Astrocyte (in vitro differentiated cells and primary cell): ENCODE data around the gene TSPAN33. TPM values are rescaled to one million over a fixed set of nuclear protein-coding genes. Genes with fewer than 3 reads are reported as not detected.
"Not testable (repeated sequence)": the region's sequence is repeated elsewhere in the genome, so short reads cannot be mapped to it uniquely, and the experiment has no call there.

ENCODE experiments used
- DNase-seq: peaks from one replicate; pipeline ENCODE4 v3.0.0-alpha.2; 2010; ENCODE audit warnings: low read depth
- FAIRE-seq: peaks from 2 replicates; lab custom pipeline; 2011; peaks lifted over from hg19 to GRCh38; lab: Jason Lieb, UNC
- H2AFZ ChIP-seq: 2 replicates; pipeline ENCODE4 v1.6.0; 2012; ENCODE audit warnings: low read depth, low read length, inconsistent platforms
- H3K27ac ChIP-seq: 2 replicates; pipeline ENCODE4 v1.5.1; 2011; ENCODE audit warnings: low read depth, low read length, inconsistent platforms
- H3K27me3 ChIP-seq: 2 replicates; pipeline ENCODE4 v1.6.0; 2011; ENCODE audit warnings: low read length, inconsistent platforms; ENCODE audit not compliant: insufficient read depth
- H3K36me3 ChIP-seq: 2 replicates; pipeline ENCODE4 v1.5.1; 2011; ENCODE audit warnings: low read length, inconsistent platforms; ENCODE audit not compliant: insufficient read depth
- H3K4me1 ChIP-seq: 2 replicates; pipeline ENCODE4 v1.5.1; 2011; ENCODE audit warnings: low read length, inconsistent platforms; ENCODE audit not compliant: insufficient read depth
- H3K4me2 ChIP-seq: 2 replicates; pipeline ENCODE4 v1.6.0; 2012; ENCODE audit warnings: low read length, inconsistent platforms
- H3K4me3 ChIP-seq: 2 replicates; pipeline ENCODE4 v1.5.1; 2011; ENCODE audit warnings: low read depth, mild to moderate bottlenecking, low read length, inconsistent platforms; ENCODE audit not compliant: insufficient read depth
- H3K79me2 ChIP-seq: 2 replicates; pipeline ENCODE4 v1.6.0; 2012; ENCODE audit warnings: mild to moderate bottlenecking, low read length, inconsistent platforms; ENCODE audit not compliant: insufficient read depth
- H3K9ac ChIP-seq: 2 replicates; pipeline ENCODE4 v1.6.0; 2012; ENCODE audit warnings: mild to moderate bottlenecking, low read length, inconsistent platforms
- H3K9me3 ChIP-seq: 2 replicates; pipeline ENCODE4 v1.5.1; 2012; ENCODE audit warnings: low read depth, mild to moderate bottlenecking, low read length, inconsistent platforms; ENCODE audit not compliant: insufficient read depth
- H4K20me1 ChIP-seq: 2 replicates; pipeline ENCODE4 v1.6.0; 2012; ENCODE audit warnings: low read length, inconsistent platforms; ENCODE audit not compliant: insufficient read depth
- H3K27ac Mint-ChIP-seq: one replicate; pipeline ENCODE4 v1.8.0; 2021; ENCODE audit warnings: mild to moderate bottlenecking, mixed read lengths; ENCODE audit not compliant: unreplicated experiment
- H3K27me3 Mint-ChIP-seq: one replicate; pipeline ENCODE4 v1.8.0; 2021; ENCODE audit warnings: low read depth, mixed read lengths; ENCODE audit not compliant: unreplicated experiment
- H3K36me3 Mint-ChIP-seq: one replicate; pipeline ENCODE4 v1.8.0; 2021; ENCODE audit warnings: low read depth, mixed read lengths; ENCODE audit not compliant: unreplicated experiment
- H3K4me1 Mint-ChIP-seq: one replicate; pipeline ENCODE4 v1.8.0; 2021; ENCODE audit warnings: low read depth, mixed read lengths; ENCODE audit not compliant: unreplicated experiment
- H3K4me3 Mint-ChIP-seq: one replicate; pipeline ENCODE4 v1.8.0; 2021; ENCODE audit warnings: mild to moderate bottlenecking, moderate library complexity, mixed read lengths; ENCODE audit not compliant: unreplicated experiment
- H3K9me3 Mint-ChIP-seq: one replicate; pipeline ENCODE4 v1.8.0; 2021; ENCODE audit warnings: mild to moderate bottlenecking, mixed read lengths; ENCODE audit not compliant: unreplicated experiment
- EZH2 ChIP-seq: IDR thresholded peaks from 2 replicates; pipeline ENCODE4 v1.6.1; 2012; ENCODE audit warnings: mild to moderate bottlenecking, low read length, inconsistent platforms; ENCODE audit not compliant: insufficient read depth
- total RNA-seq: library from RNA; stranded (reverse); gene quantifications from 2 replicates; pipeline ENCODE4 v1.2.1, GENCODE V29; 2021
- TF ChIP-seq, protein P1 (sequence below): IDR thresholded peaks from 2 replicates; pipeline ENCODE4 v1.5.1; 2011; ENCODE audit warnings: low read depth, mild to moderate bottlenecking, inconsistent platforms, low read length, moderate library complexity; ENCODE audit not compliant: insufficient read depth

Gene TSPAN33
- total RNA-seq, 1 donor from 2014 or later, result 6.5 TPM

DNA sequence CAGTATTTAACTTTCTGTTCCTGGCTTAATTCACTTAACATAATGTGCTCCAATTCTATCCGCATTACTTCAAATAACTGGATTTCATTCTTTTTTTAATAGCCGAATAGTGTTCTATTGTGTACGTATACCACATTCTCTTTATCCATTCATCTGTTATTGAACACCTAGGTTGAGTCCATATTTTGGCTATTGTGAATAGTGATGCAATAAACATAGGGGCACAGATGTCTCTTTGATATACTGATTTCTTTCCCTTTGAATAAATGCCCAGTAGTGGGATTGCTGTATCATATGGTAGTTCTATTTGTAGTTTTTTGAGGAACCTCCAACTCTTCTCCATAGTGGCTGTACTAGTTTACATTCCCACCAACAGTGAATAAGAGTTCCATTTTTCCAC is 25.5 kb upstream of the TSPAN33 start:
- Histone ChIP-seq H3K79me2 (no peaks in the 10 kb centered on the region), H3K27ac (no peak overlapping the region), H3K9me3 (peaks cover 8% of the 10 kb centered on the region), H4K20me1 (no peaks in the 10 kb centered on the region), H2AFZ (no peak overlapping the region), H3K27me3 (peaks cover 8% of the 10 kb centered on the region), H3K4me1 (no peaks in the 10 kb centered on the region), H3K4me2 (no peak overlapping the region), H3K36me3 (no peaks in the 10 kb centered on the region), H3K4me3 (no peak overlapping the region), H3K9ac (no peak overlapping the region)
- H3K4me3 Mint-ChIP-seq, result no peak overlapping the region
- FAIRE-seq, result no peak
- no peak for DNase-seq
- no peak overlapping the region for H3K27ac Mint-ChIP-seq
- H3K36me3 Mint-ChIP-seq, result no peaks in the 10 kb centered on the region
- peaks cover 12% of the 10 kb centered on the region for H3K4me1 Mint-ChIP-seq
- no peaks in the 10 kb centered on the region for H3K27me3 Mint-ChIP-seq
- peaks cover 6% of the 10 kb centered on the region for H3K9me3 Mint-ChIP-seq
- TF ChIP-seq, protein P1, sequence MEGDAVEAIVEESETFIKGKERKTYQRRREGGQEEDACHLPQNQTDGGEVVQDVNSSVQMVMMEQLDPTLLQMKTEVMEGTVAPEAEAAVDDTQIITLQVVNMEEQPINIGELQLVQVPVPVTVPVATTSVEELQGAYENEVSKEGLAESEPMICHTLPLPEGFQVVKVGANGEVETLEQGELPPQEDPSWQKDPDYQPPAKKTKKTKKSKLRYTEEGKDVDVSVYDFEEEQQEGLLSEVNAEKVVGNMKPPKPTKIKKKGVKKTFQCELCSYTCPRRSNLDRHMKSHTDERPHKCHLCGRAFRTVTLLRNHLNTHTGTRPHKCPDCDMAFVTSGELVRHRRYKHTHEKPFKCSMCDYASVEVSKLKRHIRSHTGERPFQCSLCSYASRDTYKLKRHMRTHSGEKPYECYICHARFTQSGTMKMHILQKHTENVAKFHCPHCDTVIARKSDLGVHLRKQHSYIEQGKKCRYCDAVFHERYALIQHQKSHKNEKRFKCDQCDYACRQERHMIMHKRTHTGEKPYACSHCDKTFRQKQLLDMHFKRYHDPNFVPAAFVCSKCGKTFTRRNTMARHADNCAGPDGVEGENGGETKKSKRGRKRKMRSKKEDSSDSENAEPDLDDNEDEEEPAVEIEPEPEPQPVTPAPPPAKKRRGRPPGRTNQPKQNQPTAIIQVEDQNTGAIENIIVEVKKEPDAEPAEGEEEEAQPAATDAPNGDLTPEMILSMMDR, result no peak
- no peak for TF ChIP-seq EZH2

DNA sequence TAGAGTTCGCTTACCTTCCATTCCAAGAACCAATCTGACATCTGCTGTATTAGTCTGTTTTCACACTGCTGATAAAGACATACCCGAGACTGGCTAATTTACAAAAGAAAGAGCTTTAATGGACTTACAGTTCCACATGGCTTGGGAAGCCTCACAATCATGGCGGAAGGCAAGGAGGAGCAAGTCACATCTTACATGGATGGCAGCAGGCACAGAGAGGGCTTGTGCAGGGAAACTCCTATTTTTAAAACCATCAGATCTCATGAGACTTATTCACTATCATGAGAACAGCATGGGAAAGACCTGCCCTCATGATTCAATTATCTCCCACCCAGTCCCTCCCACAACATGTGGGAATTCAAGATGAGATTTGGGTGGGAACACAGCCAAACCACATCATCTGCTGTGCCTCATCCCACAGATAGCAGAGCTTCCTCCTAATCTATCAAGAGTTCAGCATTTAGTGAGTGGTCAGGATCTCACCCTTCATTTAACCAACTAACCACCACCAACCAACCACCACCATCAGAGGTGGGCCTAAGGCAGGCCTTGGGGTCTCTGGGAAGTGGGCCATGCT is 22.9 kb upstream of the TSPAN33 start:
- peaks cover 12% of the 10 kb centered on the region for H3K4me1 Mint-ChIP-seq
- not testable (repeated sequence) for H4K20me1 ChIP-seq, H2AFZ ChIP-seq, H3K27ac ChIP-seq, H3K4me3 Mint-ChIP-seq, FAIRE-seq, DNase-seq, H3K4me1 ChIP-seq, H3K27ac Mint-ChIP-seq, H3K36me3 ChIP-seq, H3K4me3 ChIP-seq, H3K36me3 Mint-ChIP-seq, H3K9me3 Mint-ChIP-seq, H3K9ac ChIP-seq, H3K79me2 ChIP-seq, H3K9me3 ChIP-seq, H3K4me2 ChIP-seq
- peaks cover 11% of the 10 kb centered on the region for H3K27me3 ChIP-seq
- peaks cover 10% of the 10 kb centered on the region for H3K27me3 Mint-ChIP-seq

DNA sequence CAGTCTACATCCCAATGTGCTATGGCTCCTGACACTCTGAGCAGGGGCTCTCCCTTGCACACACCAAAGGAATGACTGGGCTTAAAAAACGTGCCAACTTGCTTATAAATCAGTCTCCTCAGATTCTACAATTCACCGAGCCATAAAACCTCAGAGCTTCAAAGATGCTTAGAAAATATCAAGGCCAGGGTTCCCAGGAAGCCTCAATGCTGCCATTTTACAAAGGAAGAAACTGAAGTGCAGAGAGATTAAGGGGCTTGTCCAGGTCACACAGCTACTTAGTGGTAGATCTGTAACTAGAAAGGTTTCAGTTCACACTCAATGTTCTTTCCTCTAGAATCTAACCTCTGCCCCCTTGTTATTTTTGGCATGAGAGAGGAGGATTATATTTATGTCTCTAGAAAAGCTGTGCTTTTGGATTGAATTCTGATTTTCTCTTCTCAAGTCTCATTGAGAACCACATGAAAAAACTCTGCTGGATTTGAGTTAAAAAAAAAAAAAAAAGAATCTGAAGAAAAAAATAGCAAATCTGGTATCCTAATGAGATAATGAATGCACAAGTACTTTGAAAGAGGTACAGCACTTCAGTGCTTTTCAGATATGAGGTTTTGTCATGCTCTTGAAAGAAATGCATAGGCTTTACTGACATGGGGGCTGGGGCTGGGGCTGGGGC is 22.3 kb upstream of the TSPAN33 start:
- no peak for DNase-seq
- Histone ChIP-seq H3K79me2 (no peaks in the 10 kb centered on the region), H3K36me3 (no peaks in the 10 kb centered on the region), H3K27me3 (peaks cover 11% of the 10 kb centered on the region), H3K27ac (no peak overlapping the region), H3K9me3 (peaks cover 8% of the 10 kb centered on the region), H4K20me1 (no peaks in the 10 kb centered on the region), H3K4me3 (no peak overlapping the region), H3K4me1 (no peaks in the 10 kb centered on the region), H2AFZ (no peak overlapping the region), H3K9ac (no peak overlapping the region), H3K4me2 (no peak overlapping the region)
- no peak overlapping the region for H3K27ac Mint-ChIP-seq
- H3K4me3 Mint-ChIP-seq, result peak overlapping the region; percentile 11
- peaks cover 9% of the 10 kb centered on the region for H3K9me3 Mint-ChIP-seq
- H3K27me3 Mint-ChIP-seq, result peaks cover 12% of the 10 kb centered on the region
- FAIRE-seq, result no peak
- TF ChIP-seq EZH2, result no peak
- TF ChIP-seq, protein P1, result no peak
- H3K36me3 Mint-ChIP-seq, result no peaks in the 10 kb centered on the region
- H3K4me1 Mint-ChIP-seq, result peaks cover 12% of the 10 kb centered on the region
